HK-2 (cell line): ENCODE measurements around the gene COL6A2.
"Not testable (repeated sequence)": the region's sequence is repeated elsewhere in the genome, so short reads cannot be mapped to it uniquely, and the experiment has no call there.

Experiments used
- DNase-seq: peaks from one replicate; pipeline ENCODE4 v3.0.0-alpha.2; 2018; ENCODE audit not compliant: unreplicated experiment

COL6A2 gene

DNA sequence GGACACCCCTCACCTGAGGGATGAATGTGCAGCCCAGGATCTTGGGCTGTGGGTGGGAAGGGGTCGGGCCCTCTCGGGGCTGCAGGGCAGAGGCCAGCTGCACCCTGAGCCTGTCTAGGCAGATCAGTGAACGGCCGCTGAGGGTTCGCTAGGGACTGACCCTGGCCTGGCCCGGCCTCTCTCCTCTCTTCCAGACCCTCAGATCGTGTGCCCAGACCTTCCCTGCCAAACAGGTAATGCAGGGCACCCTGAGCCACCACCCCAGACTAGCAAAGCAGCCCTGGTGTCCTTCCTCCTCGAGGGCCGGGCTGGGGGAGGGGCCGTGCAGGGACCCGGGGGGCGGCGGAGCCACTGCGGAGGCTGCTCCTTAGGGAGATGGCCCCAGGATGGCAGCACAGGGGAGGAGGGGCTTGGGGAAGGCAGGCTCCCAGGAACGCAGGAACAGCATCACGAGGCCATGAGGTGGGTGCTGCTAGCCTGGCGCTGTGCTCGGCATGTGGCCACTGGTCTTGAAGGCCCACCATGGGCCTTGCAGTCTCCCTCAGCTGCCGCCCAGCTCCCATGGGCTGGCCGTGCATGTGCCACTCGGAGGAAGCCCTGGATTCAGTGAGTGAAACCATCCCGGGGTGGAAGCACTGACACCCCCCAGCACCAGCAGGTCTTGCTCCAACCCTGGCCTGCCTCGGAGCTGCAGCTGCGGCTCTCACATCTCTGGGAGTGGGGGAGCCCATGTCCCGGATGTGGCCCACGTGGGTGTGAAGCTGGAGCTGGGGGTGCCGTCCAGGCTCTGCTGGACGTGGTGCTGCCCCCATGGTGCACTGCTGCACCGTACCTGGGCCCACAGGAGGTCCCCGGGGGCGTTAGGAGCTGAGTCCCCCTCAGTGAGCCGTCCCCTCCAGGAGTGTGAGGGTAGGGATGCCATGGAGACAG, 28.7 kb downstream of the COL6A2 start:
- DNase-seq: no peak

DNA sequence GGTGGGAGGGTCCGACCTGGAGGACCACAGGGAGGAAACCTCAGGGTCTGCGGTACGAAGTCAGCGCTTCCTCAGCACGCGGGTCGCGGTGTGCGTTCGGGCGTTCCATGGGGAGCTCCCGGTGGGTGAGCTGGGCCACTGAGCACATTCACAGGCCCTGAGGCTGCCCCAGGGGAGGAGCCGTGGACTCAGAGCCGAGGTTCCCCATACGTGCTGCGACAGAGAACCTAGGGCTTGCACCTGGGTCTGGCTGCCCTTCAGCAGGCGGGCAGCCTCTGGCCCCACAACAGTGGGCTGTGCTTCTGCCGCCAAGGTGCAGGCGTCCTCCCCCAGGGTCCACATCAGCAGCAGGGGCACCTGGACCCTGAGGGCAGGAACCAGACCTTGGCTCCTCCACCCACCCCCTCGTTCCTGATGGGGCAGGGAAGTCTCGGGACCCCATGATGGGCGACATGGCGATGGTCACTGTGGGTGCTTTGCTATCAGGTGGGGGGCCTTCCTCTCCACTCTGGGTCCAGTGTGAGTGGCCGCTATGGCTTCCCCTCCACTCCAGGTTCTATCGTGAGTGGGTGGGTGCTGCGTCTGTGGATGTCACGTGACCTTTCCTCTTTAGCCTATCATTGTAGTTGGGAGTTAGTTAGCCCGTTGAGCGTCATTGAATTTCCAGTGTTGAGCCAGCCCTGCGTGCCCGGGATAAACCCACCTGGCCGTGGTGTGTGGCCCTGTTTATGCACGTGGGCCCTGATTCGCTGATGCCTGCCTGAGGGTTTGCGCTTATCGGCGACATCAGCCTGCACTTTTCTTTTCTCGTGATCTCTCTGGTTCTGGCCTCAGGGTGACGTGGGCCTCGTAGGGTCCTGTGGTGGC, 29.6 kb downstream of the COL6A2 start:
- no peak for DNase-seq

DNA sequence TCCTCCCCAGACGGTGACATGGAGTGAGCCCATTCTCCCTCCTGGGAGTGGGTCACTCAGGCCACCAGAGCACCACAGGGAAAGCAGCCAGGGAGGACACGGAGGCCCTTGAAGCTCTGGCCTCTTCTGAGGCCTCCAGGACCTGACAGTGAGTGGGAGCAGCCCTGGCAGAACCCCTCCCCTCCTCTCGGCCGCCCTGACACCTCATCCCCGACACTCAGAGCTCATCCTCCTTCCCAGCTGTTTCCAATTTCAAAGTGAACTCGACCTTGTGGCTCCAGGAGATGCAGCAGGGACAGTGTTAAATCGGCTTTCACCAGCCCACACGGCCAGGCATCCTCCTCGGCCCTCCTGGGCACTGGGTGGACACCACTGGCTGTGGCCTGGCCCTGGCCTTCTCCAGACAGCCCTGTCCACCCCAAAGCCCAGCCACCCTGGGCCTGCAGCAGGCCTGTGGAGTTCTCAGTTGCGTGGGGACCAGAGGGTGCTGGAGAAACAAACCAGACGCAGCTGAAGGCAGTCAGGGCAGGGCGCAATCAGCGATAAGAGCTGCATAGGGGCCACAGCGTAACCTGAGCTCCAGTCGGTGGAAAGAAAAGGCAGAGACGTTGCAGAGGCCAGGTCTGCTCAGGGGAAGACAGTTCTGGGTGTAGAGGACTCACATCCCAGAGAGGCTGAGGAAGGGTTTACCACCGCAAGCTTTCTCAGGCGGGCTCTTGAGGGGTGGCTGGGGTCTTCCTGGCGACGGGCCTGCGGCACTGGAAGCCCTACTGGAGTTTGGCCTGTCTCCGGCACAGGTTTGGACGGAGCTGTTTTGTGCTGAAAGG, 30.4 kb downstream of the COL6A2 start:
- no peak for DNase-seq

DNA sequence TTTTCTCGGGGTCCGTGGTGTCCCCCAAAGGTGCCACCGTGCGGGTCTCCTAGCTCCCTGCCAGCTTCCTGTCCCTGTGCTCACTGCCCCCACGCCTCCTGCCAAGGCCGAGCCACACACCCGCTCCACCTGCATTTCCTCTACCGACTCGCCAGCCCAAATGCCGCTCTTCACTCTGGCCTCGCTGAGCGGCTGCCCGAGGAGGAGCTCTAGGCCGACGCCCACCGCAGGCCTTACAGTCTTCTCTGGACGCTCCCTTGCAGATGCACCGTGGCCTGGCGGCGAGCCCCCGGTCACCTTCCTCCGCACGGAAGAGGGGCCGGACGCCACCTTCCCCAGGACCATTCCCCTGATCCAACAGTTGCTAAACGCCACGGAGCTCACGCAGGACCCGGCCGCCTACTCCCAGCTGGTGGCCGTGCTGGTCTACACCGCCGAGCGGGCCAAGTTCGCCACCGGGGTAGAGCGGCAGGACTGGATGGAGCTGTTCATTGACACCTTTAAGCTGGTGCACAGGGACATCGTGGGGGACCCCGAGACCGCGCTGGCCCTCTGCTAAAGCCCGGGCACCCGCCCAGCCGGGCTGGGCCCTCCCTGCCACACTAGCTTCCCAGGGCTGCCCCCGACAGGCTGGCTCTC, 31.1 kb downstream of the COL6A2 start:
- DNase-seq: no peak

DNA sequence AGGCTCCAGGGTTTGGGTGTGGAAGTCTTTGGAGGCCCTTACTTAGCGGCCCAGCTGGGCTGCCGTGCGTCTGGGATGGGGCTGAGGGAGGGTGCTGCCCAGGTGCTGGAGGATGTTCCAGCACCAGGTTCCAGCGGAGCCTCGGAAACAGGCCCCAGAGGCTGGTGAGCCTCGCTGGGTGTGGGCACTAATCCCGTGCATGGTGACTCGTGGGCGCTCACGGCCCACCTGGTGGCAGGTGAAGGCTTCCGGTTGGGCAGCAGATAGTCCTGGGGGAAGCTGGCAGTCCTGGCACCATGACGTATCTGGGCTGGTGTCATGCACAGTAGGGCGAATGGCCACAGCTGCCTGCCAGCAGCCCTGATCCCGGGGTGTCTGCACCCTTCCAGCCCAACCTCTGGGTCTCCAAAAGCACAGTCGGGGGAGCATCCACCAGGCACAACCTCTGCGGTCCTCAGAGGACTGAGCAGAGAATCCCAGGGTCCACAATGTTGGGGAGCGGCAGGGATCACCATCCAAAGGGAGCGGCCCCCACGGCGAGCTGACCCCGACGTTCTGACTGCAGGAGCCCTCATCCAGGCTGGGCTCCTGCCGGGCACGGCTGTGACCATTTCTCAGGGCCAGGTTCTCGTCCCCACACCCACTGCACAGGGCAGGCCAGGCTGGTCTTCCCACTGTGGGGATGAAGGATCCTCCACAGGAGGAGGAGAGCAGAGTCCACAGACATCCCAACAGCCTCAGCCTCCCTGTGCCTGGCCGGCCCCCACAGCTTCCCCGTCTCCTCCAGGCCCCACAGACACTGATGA, 32.1 kb downstream of the COL6A2 start:
- no peak for DNase-seq

DNA sequence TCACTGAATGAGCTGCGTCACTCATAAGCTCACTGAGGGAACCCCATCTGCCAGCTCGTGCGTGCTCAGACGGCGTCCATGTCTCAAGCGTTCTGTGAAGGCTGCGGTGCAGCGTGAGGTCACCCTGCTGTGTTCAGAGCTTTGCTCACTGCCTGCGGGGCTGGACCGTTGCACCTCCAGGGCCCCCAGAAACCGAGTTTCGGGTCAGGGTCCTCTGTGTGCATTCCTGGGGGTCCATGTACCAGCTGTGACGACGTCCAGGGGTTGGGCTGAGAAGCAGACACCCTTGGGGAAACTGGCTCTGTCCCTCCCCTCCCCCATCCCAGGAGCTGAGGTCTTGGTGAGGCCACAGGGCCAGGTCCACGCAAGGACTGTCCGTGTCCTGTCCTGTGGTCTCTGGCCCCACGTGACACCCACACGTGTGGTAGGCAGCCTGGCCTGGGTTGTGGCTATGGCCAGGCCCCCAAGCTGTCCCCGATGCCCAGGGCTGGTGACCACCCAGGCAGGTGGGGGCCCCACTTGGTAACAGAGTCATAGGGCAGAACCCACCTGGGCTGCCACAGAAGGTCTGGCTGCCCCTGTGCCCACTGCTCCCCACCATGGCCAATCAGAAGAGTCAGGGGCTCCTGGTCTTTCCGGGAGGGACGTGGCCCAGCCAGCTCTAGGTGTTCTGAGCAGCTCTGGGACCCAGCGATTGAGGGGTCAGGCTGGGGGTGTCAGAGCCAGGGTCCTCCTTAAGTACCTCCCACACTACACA, 33.1 kb downstream of the COL6A2 start:
- no peak for DNase-seq

DNA sequence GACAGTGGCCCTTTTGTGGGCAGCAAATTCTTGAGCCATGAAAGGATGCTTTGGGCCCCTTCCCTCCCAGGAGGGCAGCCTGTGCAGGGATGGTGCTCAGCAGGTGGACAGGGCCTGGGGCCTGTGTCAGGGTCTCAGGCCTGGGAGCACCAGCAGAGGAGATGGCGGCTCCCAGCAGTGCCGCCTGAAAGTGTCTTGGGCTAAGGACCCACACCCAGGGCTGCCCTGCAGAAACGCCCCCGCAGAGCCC, 33.6 kb downstream of the COL6A2 start:
- DNase-seq: no peak

DNA sequence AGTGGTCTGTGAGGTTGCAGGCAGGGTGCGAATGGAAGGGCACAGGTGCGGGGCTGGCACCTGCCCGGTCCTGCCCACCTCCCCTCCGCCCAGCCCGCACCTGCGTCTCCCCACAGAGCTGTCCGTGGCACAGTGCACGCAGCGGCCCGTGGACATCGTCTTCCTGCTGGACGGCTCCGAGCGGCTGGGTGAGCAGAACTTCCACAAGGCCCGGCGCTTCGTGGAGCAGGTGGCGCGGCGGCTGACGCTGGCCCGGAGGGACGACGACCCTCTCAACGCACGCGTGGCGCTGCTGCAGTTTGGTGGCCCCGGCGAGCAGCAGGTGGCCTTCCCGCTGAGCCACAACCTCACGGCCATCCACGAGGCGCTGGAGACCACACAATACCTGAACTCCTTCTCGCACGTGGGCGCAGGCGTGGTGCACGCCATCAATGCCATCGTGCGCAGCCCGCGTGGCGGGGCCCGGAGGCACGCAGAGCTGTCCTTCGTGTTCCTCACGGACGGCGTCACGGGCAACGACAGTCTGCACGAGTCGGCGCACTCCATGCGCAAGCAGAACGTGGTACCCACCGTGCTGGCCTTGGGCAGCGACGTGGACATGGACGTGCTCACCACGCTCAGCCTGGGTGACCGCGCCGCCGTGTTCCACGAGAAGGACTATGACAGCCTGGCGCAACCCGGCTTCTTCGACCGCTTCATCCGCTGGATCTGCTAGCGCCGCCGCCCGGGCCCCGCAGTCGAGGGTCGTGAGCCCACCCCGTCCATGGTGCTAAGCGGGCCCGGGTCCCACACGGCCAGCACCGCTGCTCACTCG, 34.1 kb downstream of the COL6A2 start:
- no peak for DNase-seq

DNA sequence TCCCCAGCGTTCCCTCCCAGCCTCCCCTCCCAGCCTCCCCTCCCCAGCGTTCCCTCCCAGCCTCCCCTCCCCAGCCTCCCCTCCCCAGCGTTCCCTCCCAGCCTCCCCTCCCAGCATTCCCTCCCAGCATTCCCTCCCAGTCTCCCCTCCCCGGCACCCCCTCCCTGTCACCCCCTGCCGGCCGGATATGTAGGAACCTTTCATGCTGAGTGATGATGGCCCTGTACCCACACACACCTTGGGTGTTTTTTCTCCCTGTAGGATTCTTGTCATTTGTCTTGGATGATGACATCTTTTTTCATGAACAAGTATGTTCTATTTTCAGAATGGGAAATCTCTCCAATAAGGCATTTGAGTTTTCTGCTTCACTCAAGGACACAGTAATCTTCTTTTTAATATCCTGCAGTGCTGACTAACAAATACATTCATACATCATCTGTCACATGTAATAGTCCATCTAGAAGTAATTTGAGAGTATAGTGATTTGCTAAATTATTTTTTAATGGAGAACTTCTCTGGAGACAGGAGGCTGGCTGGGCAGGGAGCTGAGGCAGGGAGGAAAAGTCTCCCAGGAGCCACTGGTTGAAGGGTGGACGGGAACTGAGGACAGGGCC, 38.0 kb downstream of the COL6A2 start:
- no peak for DNase-seq

DNA sequence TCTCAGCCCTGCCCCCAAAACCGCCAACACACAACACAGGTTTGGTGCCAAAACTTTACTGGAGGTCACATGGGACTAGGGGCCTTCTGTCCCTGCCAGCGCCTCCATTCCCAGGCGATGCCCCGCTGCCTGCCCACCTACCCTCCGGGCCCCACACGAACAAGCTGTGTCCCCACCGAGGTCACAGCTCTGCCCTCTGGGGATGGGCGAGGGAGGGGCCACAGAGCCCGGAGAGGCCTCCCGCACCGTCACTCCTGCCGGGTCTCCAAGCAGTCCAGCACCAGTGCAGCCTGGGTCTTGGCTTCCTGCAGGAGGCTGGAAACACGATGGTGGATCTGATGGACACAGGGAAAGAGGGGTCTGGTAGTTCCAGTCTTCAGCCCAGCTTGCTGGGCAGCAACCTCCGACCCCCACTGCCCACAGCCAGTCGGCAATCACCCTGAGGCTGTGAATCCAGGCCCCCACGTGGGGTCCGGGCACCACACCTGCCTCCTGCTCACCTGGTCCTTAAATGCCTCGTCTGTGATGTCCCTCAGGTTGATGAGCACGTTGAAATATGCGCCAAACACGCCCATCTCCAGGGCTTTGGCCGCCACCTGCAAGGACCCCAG, 38.9 kb downstream of the COL6A2 start:
- DNase-seq: no peak

DNA sequence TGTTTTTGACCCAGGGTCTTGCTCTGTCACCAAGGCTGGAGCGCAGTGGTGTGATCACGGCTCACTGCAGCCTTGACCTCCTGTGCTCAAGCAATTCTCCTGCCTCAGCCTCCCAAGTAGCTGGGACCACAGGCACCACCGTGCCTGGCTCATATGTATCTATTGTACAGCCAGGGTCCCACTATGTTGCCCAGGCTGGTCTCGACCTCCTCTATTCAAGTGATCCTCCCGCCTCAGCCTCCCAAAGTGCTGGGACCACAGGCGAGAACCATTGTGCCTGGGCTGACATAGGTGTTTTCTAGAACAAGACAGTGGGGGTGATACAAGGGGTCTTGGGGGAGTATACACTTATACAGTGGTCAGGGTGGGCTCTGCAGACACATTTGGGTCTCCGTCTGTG, 40.0 kb downstream of the COL6A2 start:
- DNase-seq: no peak

DNA sequence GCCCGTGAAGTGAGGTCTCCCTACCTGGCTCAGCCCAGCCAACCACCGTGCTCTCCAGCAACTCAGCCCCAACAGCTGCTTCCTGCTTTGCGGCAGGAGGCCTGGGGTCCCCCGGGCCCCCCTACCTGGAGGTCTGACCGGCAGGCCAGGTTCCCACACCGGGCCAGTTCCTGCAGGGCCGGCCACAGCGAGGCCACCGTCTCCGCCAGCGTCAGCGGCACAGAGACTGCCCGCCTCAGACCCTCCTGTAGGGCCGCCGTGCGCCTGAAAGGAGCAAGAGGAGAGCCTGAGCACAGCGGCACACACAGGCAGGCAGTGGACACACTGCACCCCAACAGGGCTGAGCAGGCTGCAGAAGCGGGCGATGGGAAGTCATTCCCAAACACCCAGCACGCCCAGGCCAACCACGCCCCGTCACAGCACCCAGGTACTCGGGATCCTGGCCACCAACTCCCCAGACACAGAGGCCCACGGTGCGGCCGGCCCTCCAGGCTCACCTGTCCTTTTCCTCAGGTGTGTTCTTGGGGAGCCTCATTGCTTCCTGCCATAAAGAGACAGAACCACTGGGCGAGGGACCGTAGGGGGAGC, 40.6 kb downstream of the COL6A2 start:
- no peak for DNase-seq

DNA sequence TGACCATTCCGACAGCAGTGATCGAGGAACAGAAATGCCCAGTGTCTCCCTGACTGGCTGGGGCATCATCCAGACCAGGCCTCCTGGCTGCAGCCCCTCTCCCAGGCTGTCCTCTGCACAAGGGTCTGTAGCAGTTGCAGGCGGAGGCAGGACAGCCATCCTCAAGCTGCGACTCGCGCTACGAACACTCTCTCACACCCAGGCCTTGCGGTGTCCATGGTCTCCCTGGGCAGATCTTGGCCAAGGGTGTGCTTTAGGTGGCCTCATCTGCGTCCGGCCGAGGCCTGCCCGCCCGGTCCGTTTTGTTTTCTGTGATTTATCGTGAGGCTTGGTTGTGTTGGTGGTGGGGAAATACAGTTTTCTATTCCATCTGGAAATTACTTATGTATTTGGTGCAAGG, 41.8 kb downstream of the COL6A2 start:
- DNase-seq: no peak

DNA sequence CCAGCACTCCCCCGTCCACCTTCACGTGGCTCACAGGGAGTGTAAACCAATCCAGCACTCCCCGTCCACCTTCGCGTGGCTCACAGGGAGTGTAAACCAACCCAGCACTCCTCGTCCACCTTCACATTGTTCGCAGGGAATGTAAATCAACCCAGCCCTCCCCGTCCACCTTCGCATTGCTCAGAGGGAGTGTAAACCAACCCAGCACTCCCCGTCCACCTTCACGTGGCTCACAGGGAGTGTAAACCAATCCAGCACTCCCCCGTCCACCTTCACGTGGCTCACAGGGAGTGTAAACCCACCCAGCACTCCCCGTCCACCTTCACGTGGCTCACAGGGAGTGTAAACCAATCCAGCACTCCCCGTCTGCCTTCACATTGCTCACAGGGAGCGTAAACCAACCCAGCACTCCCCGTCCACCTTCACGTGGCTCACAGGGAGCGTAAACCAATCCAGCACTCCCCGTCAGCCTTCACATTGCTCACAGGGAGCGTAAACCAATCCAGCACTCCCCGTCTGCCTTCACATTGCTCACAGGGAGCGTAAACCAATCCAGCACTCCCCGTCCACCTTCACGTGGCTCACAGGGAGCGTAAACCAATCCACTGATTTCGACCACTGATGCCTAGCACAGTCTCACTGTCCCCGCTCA, 42.6 kb downstream of the COL6A2 start:
- not testable (repeated sequence) for DNase-seq

DNA sequence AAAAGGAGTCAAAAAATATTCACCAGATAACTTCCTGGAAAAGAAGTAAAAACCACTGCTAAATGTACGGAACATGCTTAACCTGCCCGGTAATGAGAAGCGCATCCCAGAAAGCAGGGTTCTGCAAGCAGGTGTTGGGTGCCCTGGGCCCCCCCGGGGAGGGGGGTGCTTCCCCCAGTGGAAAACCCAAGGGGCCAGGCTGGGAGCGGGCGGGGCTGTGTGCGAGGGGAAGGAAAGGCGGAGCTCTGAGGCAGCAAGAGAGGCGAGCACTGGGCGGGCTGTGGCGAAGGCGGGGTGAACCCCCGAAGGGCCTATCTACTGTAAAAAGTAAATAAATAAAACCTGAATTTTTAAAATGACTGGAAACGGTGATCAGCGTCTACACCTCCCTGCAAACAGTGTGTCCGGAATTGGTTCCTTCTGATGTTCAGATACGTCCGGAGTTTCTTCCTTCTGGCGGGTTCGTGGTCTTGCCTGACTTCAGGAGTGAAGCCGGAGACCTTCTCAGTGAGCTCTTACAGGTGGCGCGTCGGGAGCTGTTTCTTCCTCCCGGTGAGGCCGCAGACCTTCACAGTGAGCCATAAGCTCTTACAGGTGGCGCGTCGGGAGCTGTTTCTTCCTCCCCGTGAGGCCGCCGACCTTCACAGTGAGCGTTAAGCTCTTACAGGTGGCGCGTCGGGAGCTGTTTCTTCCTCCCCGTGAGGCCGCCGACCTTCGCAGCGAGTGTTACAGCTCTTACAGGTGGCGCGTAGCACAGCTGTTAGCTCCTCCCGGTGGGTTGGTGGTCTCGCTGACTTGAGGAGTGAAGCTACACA, 44.1 kb downstream of the COL6A2 start:
- no peak for DNase-seq

DNA sequence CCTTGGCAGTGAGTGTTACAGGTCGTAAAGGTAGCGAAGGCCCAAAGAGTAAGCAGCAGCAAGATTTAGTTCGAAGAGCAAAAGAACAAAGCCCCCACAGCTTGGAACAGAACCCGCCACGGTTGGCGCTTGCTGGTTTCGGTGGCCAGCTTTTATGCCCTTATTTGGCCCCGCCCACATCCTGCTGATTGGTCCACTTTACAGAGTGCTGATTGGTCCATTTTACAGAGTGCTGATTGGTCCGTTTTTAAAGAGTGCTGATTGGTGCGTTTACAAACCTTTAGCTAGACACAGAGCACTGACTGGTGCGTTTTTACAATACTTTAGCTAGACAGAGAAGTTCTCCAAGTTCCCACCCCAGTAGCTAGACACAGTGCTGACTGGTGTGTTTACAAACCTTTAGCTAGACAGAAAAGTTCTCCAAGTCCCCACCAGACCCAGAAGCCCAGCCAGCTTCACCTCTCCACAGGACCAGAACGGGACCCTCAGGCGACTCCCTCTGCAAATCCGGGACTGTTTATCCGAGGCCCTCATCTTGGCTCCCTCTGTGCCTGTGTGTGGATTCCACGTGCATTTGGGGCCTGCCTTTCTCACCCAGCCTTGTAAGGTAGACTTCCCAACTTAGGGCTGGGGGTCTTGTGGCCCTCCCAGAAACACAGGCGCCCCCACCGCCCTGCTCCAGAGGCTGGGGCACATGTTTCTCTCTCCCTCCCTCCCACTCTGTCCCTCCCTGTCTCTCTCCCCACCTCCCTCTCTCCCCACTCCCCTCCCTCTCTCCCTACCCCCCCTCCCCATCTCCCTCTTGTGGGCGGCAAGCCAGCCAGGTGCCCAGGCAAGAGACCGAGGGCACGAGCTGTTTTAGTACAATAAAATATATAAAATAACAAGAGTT, 44.9 kb downstream of the COL6A2 start:
- DNase-seq: no peak
